HepG2 (cell line): ENCODE measurements around the gene MRPS5. TPM values are rescaled to one million over a fixed set of nuclear protein-coding genes. Genes with fewer than 3 reads are reported as not detected.

ENCODE experiments used
- polyA plus RNA-seq, 8 experiments: library from polyadenylated mRNA; depleted of rRNA in 3 of 8; stranded (reverse) in 7 of 8; unstranded in 1 of 8; fragments of >200 nt; fragmentation: Illumina TruSeq in 4 of 8; extraction: Trizol in 4 of 8; gene quantifications; 2 replicates each; pipeline versions ENCODE4 v1.2.1 to v1.2.3, GENCODE V29; 2011 to 2016; ENCODE audit warnings: low read depth in 4 of 8, missing spikeins in 1 of 8, mixed read lengths in 1 of 8; ENCODE audit not compliant: insufficient read depth in 1 of 8
- total RNA-seq, 5 experiments: library from RNA; depleted of rRNA; stranded (reverse); fragments of >200 nt; fragmentation: Illumina TruSeq; extraction: Trizol; gene quantifications; 2 replicates each; pipeline ENCODE4 v1.2.3, GENCODE V29; 2016; ENCODE audit warnings: low read depth in 1 of 5

The MRPS5 gene
- total and polyA plus RNA-seq, 2 of the 13 experiments (the other 11 are each of a cell fraction or from before 2014, with no cell fraction given), result 98.8 to 134 TPM

Other genes starting within 250 kb of the MRPS5 start
- not detected in 2 replicates for gene MAL, start 96.1 kb downstream of the MRPS5 start, total RNA-seq (2016; rRNA removed; fragmentation: Illumina TruSeq; extraction: Trizol)
- gene MAL, start 96.1 kb downstream of the MRPS5 start, polyA plus RNA-seq (2011; rRNA removed), result not detected in 2 replicates
- gene ZNF514, start 38.0 kb upstream of the MRPS5 start, total RNA-seq (2016; rRNA removed; fragmentation: Illumina TruSeq; extraction: Trizol), result 12.4 and 15.2 TPM in 2 replicates
- gene ZNF514, start 38.0 kb upstream of the MRPS5 start, polyA plus RNA-seq (2011; rRNA removed), result 18.7 and 20.1 TPM in 2 replicates
- 6.1 and 8.5 TPM in 2 replicates for gene ZNF2, start 44.0 kb upstream of the MRPS5 start, total RNA-seq (2016; rRNA removed; fragmentation: Illumina TruSeq; extraction: Trizol)
- 4.3 and 4.4 TPM in 2 replicates for gene ZNF2, start 44.0 kb upstream of the MRPS5 start, polyA plus RNA-seq (2011; rRNA removed)
- 0.21 TPM in 1 of 2 replicates, not detected in the other for gene ZNF892, start 85.7 kb upstream of the MRPS5 start, total RNA-seq (2016; rRNA removed; fragmentation: Illumina TruSeq; extraction: Trizol)
- not detected in 2 replicates for gene ZNF892, start 85.7 kb upstream of the MRPS5 start, polyA plus RNA-seq (2011; rRNA removed)
- gene PROM2, start 152.6 kb upstream of the MRPS5 start, total RNA-seq (2016; rRNA removed; fragmentation: Illumina TruSeq; extraction: Trizol), result not detected in 2 replicates
- gene PROM2, start 152.6 kb upstream of the MRPS5 start, polyA plus RNA-seq (2011; rRNA removed), result not detected in 2 replicates
- not detected in 2 replicates for gene KCNIP3, start 175.5 kb upstream of the MRPS5 start, total RNA-seq (2016; rRNA removed; fragmentation: Illumina TruSeq; extraction: Trizol)
- gene KCNIP3, start 175.5 kb upstream of the MRPS5 start, polyA plus RNA-seq (2011; rRNA removed), result not detected in 2 replicates